Esophagus squamous epithelium (tissue), 5 donors: ENCODE data around the gene RC3H1. TPM values are rescaled to one million over a fixed set of nuclear protein-coding genes. Genes with fewer than 3 reads are reported as not detected.

Source experiments
- DNase-seq: peaks from one replicate; lab custom pipeline; 2025; lab: John Stamatoyannopoulos, UW
- H3K27ac ChIP-seq, 4 donors: fragments of 200-600 bp; sonication (generic); one replicate each; pipeline ENCODE4 v1.5.1; 2016 to 2019; ENCODE audit warnings: mild to moderate bottlenecking in 1 of 4
- H3K27me3 ChIP-seq, 4 donors: fragments of 200-600 bp; sonication (generic); 1 replicate in 3 of 4; 2 replicates in 1 of 4; pipeline versions ENCODE4 v1.5.1 to v1.6.0; 2017 to 2021; ENCODE audit warnings: antibody characterized with exemption in 1 of 4
- H3K36me3 ChIP-seq, 3 donors: fragments of 200-600 bp; sonication (generic); one replicate each; pipeline ENCODE4 v1.5.1; 2016 to 2019
- H3K4me1 ChIP-seq, 3 donors: fragments of 200-600 bp; sonication (generic); one replicate each; pipeline ENCODE4 v1.5.1; 2017 to 2019
- H3K4me3 ChIP-seq, 4 donors: fragments of 200-600 bp; sonication (generic); 1 replicate in 3 of 4; 2 replicates in 1 of 4; pipeline ENCODE4 v1.5.1; 2016 to 2019; ENCODE audit warnings: mild to moderate bottlenecking in 2 of 4, moderate library complexity in 1 of 4
- H3K9me3 ChIP-seq, 3 donors: fragments of 200-600 bp; sonication (generic); one replicate each; pipeline ENCODE4 v1.5.1; 2016 to 2019
- POLR2A ChIP-seq, 4 donors: fragments of 450-650 bp; IDR thresholded peaks; one replicate each; pipeline ENCODE4 v1.6.1; 2017; ENCODE audit warnings: antibody characterized with exemption in 4 of 4, mild to moderate bottlenecking in 4 of 4, moderate library complexity in 3 of 4
- WGBS, 2 donors: methylation state at CpG; one replicate each; pipeline ENCODE4 v1.1.5; 2018; 5-methylcytosine and 5-hydroxymethylcytosine counted together
- intact Hi-C: fragments of 100-400 bp; cut with DNase I; formaldehyde crosslinking; loops from one replicate; pipeline ENCODE4 v1.15.0; 2022
- total RNA-seq, 4 donors: library from RNA; depleted of rRNA; stranded (reverse); fragments of >200 nt; gene quantifications; one replicate each; pipeline ENCODE4 v1.1.0, GENCODE V29; 2016
- TF ChIP-seq, protein P1 (sequence below), 6 experiments: fragments of 450-650 bp in 4 of 6; fragments of 200-600 bp in 2 of 6; sonication (generic) in 2 of 6; IDR thresholded peaks; one replicate each; pipeline ENCODE4 v1.5.1; 2016 to 2019; ENCODE audit warnings: antibody characterized with exemption in 6 of 6, mild to moderate bottlenecking in 4 of 6, moderate library complexity in 4 of 6
- donor health status: DM: yes; HTN: yes; CAD: no.

RC3H1 gene
- total RNA-seq, 4 donors from 2014 or later = 19.6 to 31.9 (median 28.0) TPM

DNA sequence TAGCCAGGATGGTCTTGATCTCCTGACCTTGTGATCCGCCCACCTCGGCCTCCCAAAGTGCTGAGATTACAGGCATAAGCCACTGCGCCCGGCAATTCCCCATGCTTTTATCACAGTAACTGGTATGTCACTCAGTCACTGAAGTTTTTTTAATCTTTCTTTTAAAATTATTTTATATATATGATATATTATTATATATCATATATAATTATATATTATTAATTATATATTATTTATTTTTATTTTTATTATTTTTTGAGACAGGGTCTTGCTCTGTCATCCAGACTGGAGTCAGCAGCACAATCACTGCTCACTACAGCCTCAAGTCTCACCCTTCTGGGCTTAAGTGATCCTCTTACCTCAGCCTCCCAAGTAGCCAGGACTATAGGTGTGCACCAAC, 18.3 kb downstream of the RC3H1 start:
- Histone ChIP-seq H3K27me3 (no peaks in the 10 kb centered on the region), H3K27ac (no peak overlapping the region), H3K4me1 (peaks cover 0 to 75% (median 23%) of the 10 kb centered on the region in 3 donors), H3K9me3 (no peaks in the 10 kb centered on the region), H3K4me3 (no peak overlapping the region), H3K36me3 (peaks cover 0 to 12% (median 0%) of the 10 kb centered on the region in 3 donors)
- no peak for DNase-seq
- TF ChIP-seq POLR2A (IDR thresholded peaks at IDR 0.05) = no peak
- TF ChIP-seq, protein P1, sequence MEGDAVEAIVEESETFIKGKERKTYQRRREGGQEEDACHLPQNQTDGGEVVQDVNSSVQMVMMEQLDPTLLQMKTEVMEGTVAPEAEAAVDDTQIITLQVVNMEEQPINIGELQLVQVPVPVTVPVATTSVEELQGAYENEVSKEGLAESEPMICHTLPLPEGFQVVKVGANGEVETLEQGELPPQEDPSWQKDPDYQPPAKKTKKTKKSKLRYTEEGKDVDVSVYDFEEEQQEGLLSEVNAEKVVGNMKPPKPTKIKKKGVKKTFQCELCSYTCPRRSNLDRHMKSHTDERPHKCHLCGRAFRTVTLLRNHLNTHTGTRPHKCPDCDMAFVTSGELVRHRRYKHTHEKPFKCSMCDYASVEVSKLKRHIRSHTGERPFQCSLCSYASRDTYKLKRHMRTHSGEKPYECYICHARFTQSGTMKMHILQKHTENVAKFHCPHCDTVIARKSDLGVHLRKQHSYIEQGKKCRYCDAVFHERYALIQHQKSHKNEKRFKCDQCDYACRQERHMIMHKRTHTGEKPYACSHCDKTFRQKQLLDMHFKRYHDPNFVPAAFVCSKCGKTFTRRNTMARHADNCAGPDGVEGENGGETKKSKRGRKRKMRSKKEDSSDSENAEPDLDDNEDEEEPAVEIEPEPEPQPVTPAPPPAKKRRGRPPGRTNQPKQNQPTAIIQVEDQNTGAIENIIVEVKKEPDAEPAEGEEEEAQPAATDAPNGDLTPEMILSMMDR (IDR thresholded peaks at IDR 0.05) = no peak
- WGBS, 2 donors = 94 to 100% methylated on average over 4 of the region's 4 CpGs
- intact Hi-C loops = no loop called here

DNA sequence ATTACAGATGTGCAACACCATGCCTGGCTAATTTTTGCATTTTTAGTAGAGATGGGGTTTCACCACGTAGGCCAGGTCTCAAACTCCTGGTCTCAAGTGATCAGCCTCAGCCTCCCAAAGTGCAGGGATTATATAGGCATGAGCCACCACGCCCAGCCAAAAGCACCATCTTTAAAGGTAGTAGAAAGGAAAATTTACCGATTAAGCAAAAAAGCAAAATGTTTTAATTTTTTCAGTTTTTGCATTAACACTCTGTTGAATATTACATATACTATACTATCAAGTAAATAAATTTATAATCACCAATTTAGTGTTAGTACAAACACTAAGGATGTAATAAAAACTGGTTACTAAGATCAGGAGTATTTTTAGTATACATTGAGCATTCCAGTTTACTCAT, 20.6 kb downstream of the RC3H1 start:
- H3K4me3 ChIP-seq = no peak overlapping the region
- H3K4me1 ChIP-seq = peaks cover 0 to 72% (median 29%) of the 10 kb centered on the region in 3 donors
- no peak overlapping the region for H3K27ac ChIP-seq
- no peaks in the 10 kb centered on the region for H3K27me3 ChIP-seq
- no peak for DNase-seq
- intact Hi-C loops = no loop called here
- WGBS, 2 donors = 89 to 90% methylated on average over 3 of the region's 3 CpGs
- TF ChIP-seq, protein P1 (IDR thresholded peaks at IDR 0.05) = no peak
- no peak for TF ChIP-seq POLR2A (IDR thresholded peaks at IDR 0.05)
- H3K36me3 ChIP-seq = peaks cover 0 to 14% (median 0%) of the 10 kb centered on the region in 3 donors
- no peaks in the 10 kb centered on the region for H3K9me3 ChIP-seq

DNA sequence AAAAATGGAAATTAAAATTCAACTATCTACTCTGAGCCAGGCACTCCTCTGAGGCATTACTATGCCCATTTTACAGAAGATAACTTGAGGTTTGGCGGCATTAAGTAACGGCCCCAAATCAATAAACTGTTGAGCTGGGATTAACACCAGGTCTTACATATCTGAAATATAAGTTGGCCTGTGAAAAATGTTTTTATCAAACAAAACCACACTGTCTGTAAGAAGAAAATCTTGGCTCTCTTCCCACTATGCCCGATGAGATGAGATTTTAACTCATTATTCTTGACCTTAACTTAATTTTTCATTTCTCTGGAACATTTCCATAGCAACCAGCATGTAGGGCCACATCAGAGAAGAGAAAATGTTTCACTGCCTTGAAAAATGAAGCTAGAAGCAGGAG, 21.8 kb downstream of the RC3H1 start:
- no peak overlapping the region for H3K27ac ChIP-seq
- DNase-seq = no peak
- 55% methylated on average over 3 of the region's 3 CpGs for WGBS, 2 donors
- H3K4me3 ChIP-seq = no peak overlapping the region
- H3K27me3 ChIP-seq = no peaks in the 10 kb centered on the region
- H3K9me3 ChIP-seq = no peaks in the 10 kb centered on the region
- TF ChIP-seq, protein P1 (IDR thresholded peaks at IDR 0.05) = no peak
- no peak for TF ChIP-seq POLR2A (IDR thresholded peaks at IDR 0.05)
- intact Hi-C loops = no loop called here
- peaks cover 0 to 61% (median 22%) of the 10 kb centered on the region in 3 donors for H3K4me1 ChIP-seq
- peaks cover 0 to 26% (median 0%) of the 10 kb centered on the region in 3 donors for H3K36me3 ChIP-seq

DNA sequence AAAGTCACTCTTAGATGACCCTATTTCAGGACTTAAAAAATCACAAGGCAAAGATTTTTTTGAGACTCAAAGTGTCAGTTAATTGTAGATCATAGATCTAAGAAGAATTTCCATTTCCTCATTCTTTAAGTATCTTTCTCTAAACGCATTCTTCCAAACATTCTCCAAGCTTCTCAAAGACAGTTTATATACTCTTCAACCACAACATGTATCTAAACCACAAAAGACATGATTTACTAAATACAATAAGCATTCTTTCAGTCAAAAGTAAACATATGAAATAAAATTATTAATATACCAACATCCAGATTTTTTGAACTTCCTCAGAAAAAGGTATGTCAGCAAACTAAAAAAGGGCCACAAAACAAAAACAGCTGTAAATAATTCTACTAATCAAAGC, 24.4 kb downstream of the RC3H1 start:
- intact Hi-C loops = no loop called here

DNA sequence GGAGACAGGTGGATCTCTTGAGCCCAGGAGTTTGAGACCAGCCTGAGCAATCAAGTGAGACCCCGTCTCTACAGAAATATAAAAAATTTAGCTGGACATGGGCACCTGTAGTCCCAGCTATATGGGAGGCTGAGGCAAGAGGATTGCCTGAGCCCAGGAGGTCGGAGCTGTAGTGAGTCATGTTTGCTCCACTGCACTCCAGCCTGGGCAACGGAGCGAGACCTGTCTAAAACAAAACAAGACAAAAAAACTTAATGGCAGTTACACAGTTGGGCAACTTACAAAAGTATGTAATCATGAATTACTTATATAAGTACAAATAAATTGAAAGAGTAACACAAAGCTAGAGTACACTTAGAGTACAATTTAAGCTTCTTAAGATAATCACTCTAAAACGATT, 25.2 kb downstream of the RC3H1 start:
- 66 to 83% methylated on average over 5 of the region's 5 CpGs for WGBS, 2 donors
- Histone ChIP-seq H3K9me3 (no peaks in the 10 kb centered on the region), H3K36me3 (peaks cover 0 to 56% (median 0%) of the 10 kb centered on the region in 3 donors), H3K27me3 (no peaks in the 10 kb centered on the region), H3K4me3 (no peak overlapping the region), H3K27ac (no peak overlapping the region), H3K4me1 (peaks cover 0 to 38% (median 15%) of the 10 kb centered on the region in 3 donors)
- no peak for DNase-seq
- intact Hi-C loops = no loop called here
- TF ChIP-seq, protein P1 (IDR thresholded peaks at IDR 0.05) = no peak
- TF ChIP-seq POLR2A (IDR thresholded peaks at IDR 0.05) = no peak

More for the DNA sequence above, 24.4 kb downstream of the RC3H1 start:
- H3K27ac ChIP-seq = no peak overlapping the region
- peaks cover 0 to 45% (median 15%) of the 10 kb centered on the region in 3 donors for H3K4me1 ChIP-seq
- H3K4me3 ChIP-seq = no peak overlapping the region
- no peaks in the 10 kb centered on the region for H3K27me3 ChIP-seq
- no peaks in the 10 kb centered on the region for H3K9me3 ChIP-seq
- TF ChIP-seq, protein P1 (IDR thresholded peaks at IDR 0.05) = no peak
- no peak for TF ChIP-seq POLR2A (IDR thresholded peaks at IDR 0.05)
- peaks cover 0 to 48% (median 0%) of the 10 kb centered on the region in 3 donors for H3K36me3 ChIP-seq
- WGBS, 2 donors = 15 to 17% methylated on average over 1 of the region's 1 CpG
- DNase-seq = no peak
